GM19452 (cell line): ENCODE results near the gene SSTR5.
"Not testable (repeated sequence)": the region's sequence is repeated elsewhere in the genome, so short reads cannot be mapped to it uniquely, and the experiment has no call there.

Experiments
- ATAC-seq: cut with Tn5 transposase; IDR thresholded peaks from one replicate; pipeline ENCODE4 v1.9.1; 2021; ENCODE audit not compliant: unreplicated experiment

Gene SSTR5

GRCh38 chr16:1072526-1073261 lies at the start of gene SSTR5:
TSS of gene SSTR5 (plus strand) at chr16:1072747. CDS start at chr16:1078869, 6,122 bp downstream.
- ATAC-seq = no peak

DNA sequence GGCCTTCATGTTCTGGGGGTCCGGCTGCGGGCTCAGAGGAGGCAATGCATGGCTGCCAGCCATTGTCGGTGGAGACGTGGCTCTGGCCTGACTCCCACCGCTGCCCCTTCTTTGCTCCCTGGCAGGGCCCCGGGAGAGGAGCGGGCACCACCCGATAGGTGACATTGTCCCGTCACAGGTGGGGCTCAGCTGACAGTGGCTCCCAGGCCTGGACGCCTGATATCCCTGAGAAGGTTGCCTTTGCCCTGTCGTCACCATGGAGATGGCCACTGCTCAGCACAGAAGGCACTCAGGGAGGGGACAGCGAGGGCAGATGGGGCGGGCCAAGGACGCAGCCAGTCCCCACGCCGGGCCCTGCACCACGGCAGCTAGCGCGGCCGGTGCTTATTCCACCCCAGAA lies 48.4 kb upstream of the SSTR5 start:
- ATAC-seq = no peak

DNA sequence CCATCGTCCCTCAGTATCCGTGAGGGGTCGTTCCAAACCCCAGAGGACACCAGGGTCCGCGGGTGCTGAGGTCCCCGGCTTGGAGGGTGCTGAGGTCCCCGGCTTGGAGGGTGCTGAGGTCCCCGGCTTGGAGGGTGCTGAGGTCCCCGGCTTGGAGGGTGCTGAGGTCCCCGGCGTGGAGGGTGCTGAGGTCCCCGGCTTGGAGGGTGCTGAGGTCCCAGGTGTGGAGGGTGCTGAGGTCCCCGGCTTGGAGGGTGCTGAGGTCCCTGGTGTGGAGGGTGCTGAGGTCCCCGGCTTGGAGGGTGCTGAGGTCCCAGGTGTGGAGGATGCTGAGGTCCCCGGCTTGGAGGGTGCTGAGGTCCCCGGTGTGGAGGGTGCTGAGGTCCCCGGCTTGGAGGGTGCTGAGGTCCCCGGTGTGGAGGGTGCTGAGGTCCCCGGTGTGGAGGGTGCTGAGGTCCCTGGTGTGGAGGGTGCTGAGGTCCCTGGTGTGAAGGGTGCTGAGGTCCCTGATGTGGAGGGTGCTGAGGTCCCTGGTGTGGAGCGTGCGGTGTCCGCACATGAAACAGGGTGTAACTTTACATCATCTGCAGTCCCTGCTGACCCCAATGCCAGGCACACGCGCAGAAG lies 47.3 kb upstream of the SSTR5 start:
- ATAC-seq = not testable (repeated sequence)

DNA sequence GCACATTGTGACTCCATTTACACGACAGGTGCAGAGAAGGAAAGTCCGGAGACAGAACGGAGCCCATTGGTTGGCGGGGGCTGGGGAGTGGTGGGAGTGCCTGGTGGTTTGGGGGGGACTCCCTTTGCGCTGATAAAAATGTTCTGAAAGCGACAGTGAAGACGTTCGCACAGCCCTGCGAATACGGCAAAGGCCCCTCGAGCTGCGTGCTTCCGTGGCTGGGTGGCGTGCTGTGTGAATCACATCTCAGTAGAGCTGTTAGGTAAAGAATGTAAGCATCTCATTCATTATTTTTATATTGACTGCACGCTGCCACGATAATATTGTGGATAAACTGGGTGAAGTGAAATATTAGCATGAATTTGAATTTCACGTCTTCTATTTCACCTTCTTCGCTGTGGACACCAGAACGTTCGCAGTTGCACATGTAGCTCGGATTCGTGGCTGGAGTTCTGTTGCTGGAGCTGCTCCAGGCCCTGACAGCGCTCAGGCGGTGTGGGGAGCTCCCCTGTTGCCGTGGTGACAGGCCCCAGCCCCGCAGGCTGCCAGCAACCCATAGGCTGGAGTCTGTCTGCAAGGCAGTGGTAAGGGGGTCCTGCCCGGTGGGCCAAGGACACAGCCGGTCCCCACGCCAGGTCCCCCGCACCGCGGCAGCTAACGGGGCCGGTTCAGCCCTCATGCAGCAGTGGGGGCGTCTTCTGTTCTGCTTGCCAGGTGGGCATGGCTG lies 46.3 kb upstream of the SSTR5 start:
- ATAC-seq = no peak

GRCh38 chr16:1026784-1027500 lies 45.6 kb upstream of the SSTR5 start:
- ATAC-seq = no peak

- no peak for ATAC-seq
Measured at GRCh38 chr16:1027501-1027815, 45.1 kb upstream of the SSTR5 start.

DNA sequence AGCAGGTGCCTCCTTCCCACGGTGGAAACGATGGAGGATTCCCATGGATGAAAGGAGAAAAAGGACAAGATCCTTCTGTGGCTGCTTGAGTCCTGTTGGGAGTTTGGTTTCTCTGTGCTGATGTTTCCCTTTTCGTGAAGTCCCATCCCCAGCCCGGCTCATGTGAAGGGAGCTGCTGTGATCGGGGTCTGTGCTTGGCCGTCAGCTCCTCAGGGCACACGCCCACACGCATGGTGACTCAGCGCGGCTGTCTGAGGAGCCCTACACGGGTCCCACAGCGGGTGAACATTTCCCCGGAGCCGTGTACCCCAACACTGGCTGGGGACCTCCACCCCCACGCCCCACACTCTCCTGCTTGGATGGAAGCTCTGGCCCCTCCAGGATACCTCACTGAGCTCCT lies 44.5 kb upstream of the SSTR5 start:
- no peak for ATAC-seq

DNA sequence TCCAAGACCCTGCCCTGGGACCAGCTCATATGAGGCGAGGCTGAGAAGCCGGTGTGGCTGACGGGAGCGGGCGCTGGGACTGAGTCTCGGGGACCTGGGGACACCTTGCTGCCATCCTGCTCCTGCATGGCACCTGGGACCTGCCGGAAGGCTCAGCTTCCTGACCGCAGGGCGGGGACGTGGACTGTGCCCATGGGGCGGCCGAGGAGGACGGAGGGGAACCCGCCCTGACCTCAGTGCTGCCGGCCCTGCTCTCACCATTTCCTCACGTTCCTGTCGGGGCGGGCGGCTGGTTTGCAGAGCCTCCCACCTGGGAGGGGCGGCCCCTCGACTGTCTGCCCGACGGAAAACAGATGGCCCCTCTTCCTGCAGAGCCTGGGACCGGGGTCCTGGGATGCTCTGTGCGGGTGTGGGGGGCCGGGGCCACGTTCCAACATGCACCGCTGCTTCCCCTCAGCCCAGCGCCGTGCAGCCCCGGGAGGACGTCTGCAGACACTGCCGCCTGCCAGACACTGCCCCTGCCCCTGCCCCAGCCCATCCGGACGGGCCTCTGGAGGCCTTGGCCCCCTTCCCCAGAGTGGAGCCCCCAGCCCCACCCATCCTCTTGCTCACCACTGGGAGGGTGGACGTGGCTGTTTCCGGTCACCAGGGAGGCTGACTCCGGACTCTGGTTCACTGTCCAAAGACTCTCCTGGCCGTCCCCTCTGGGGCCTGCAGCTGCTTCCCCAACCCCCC lies 43.9 kb upstream of the SSTR5 start:
- no peak for ATAC-seq

GRCh38 chr16:1029259-1029545 lies 43.3 kb upstream of the SSTR5 start:
- no peak for ATAC-seq

DNA sequence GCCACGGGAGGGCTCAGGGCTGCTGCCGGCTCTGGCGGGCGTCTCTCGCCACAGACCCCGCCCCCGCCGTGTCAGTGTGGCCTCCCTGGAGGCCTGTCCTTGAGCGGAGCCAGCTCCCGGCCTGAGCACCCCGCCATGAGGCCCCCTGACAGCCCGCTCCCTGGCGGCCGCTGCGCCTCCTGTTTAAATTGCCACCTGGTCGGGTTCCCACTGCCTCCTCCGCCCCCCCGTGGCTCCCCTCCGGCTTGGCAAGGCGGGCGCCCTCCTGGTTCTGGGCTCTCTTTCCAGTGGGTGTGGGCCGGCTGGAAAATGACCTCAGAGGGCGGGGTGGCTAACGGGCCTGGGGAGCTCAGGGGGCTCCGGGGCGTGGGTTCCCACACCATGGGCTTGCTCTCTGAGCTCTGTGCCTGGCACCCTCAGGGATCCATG lies 42.1 kb upstream of the SSTR5 start:
- ATAC-seq = no peak

- no peak for ATAC-seq
Measured at GRCh38 chr16:1031666-1032065, 40.9 kb upstream of the SSTR5 start.

- no peak for ATAC-seq
Measured at GRCh38 chr16:1032607-1033006, 39.9 kb upstream of the SSTR5 start.

GRCh38 chr16:1033128-1033679 lies 39.3 kb upstream of the SSTR5 start:
- no peak for ATAC-seq

DNA sequence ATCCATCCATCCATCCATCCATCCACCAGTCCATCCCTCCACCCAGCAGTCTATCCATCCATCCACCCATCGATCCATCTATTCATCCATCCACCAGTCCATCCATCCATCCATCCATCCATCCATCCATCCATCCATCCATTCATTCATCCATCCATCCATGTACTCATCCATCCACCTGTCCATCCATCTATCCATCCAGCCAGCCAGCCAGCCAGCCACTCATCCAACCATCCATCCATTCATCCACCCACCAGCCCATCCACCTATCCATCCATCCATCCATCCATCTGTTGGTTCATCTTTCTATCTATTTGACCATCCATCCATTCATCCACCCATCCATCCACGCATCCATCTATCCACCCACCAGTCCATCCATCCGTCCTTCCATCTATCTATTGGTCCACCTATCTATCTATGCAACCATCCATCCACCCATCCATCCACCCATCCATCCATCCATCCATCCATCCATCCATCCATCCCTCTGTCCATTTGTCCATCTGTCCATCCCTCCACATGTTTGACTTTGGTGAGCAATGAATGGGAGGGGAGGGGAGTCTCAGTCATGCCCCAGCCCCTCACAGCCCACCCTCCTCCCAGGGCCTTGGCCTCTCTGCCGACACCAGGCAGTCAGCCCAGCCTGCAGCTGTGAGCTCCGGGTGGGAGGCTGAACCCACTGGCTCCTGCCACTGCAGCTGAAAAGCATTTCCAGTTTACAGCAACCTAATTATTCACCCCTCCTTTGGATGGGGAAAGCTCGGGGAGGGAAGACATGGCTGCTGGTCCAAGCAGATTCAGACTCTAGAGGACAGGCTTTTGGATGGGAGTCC lies 38.1 kb upstream of the SSTR5 start:
- ATAC-seq = no peak

DNA sequence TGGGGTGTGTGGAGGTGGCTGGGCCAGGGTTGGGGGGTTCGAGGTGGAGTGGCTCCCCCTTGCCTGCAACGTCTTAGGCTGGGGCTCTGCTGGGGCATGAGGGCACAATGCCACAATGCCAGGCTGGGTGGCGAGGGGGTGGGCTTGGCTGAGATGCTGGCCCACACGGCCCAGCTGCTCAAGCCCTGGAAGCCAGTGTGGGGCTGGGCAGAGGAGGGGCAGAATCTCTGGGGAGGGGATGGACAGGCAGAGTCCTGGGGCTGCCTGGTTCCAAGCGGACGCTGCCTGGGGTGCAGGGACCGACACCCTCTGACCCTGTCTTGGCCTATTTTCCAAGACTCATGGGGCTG lies 37.5 kb upstream of the SSTR5 start:
- no peak for ATAC-seq

DNA sequence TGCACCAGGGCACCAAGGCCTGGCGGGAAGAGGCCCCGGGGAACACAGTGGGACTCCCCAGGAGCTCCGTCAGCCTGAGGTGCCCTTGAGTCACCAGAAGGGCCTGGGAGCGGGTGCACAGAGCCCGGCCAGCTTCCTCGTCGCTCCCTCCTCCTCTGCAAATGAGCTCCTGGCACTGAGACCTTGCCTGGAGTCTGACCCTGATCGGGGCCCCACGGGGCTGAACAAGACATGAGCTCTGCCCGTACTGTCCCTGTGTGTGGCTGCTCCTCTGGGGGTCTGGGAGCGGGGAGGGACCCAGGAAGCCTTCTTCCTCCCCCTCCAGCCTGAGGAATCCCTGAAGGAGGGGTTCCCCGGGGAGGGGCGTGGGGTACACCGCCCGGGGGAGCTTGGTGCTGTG lies 36.4 kb upstream of the SSTR5 start:
- ATAC-seq = no peak

- ATAC-seq = no peak
Measured at GRCh38 chr16:1036726-1037393, 35.7 kb upstream of the SSTR5 start.

GRCh38 chr16:1037394-1038257 lies 34.9 kb upstream of the SSTR5 start:
- no peak for ATAC-seq

DNA sequence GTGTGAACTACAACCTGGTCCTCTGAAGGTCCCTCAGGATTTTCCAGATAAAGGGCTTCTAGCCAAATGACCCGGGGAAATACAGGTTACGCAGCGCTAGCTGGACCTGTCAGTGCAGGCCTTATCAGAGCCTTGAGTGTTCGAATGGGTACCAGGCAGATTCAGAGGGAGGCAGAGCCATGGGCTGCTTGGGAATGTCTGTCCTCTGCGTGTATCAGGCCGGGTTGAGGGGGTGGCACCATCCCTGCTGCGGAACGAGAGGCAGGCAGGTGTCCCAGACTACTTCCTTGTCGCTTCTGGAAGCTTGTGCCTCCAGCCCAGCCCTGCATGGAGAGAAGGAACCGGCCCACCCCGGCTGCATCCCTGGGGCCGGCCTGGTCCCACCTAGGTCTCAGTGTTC lies 33.6 kb upstream of the SSTR5 start:
- ATAC-seq = no peak
